Fibroblast of villous mesenchyme (primary cell): ENCODE results near the gene BPIFB2. TPM values are rescaled to one million over a fixed set of nuclear protein-coding genes. Genes with fewer than 3 reads are reported as not detected.

ENCODE experiments used
- DNase-seq: peaks from one replicate; pipeline ENCODE4 v3.0.0-alpha.2; 2010; ENCODE audit warnings: low read depth
- H3K4me3 ChIP-seq: 2 replicates; pipeline ENCODE4 v1.5.1; 2011; ENCODE audit warnings: low read depth, mild to moderate bottlenecking, low read length
- total RNA-seq: library from RNA; depleted of rRNA; stranded (reverse); fragments of >200 nt; gene quantifications from 2 replicates; pipeline ENCODE4 v1.2.3, GENCODE V29; 2012
- TF ChIP-seq, protein P1 (sequence below): IDR thresholded peaks from 2 replicates; pipeline ENCODE4 v1.5.1; 2012; ENCODE audit warnings: low read depth, mild to moderate bottlenecking, low read length; ENCODE audit not compliant: insufficient read depth

BPIFB2 gene
- total RNA-seq, 1 donor: not detected

DNA sequence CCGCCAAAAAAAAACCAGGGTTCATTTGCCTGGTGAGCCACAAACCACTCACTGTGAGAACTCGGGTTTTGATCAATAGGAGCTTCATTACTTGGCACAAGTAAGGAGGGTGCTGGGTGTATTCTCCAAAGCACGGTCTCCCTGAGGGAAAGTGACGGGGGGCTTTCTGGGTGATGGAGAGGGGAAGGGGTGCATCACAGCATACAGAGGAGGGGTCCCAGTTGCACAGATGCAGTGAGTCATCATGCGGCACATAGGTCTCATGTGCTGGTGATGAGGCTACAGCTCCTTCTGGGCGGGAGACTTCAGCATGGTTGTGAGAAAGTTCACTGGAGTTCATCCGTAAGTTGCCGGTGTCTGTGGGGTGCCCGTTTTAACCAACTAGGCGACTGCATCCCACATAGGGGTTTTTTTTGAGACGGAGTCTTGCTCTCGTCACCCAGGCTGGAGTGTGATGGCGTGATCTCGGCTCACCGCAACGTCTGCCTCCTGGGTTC lies 39.5 kb upstream of the BPIFB2 start:
- H3K4me3 ChIP-seq: no peak overlapping the region
- TF ChIP-seq, protein P1, sequence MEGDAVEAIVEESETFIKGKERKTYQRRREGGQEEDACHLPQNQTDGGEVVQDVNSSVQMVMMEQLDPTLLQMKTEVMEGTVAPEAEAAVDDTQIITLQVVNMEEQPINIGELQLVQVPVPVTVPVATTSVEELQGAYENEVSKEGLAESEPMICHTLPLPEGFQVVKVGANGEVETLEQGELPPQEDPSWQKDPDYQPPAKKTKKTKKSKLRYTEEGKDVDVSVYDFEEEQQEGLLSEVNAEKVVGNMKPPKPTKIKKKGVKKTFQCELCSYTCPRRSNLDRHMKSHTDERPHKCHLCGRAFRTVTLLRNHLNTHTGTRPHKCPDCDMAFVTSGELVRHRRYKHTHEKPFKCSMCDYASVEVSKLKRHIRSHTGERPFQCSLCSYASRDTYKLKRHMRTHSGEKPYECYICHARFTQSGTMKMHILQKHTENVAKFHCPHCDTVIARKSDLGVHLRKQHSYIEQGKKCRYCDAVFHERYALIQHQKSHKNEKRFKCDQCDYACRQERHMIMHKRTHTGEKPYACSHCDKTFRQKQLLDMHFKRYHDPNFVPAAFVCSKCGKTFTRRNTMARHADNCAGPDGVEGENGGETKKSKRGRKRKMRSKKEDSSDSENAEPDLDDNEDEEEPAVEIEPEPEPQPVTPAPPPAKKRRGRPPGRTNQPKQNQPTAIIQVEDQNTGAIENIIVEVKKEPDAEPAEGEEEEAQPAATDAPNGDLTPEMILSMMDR: no peak
- DNase-seq: no peak

- DNase-seq: no peak
- no peak overlapping the region for H3K4me3 ChIP-seq
- TF ChIP-seq, protein P1: no peak
Observed at GRCh38 chr20:32968478-32969241, 38.8 kb upstream of the BPIFB2 start.

DNA sequence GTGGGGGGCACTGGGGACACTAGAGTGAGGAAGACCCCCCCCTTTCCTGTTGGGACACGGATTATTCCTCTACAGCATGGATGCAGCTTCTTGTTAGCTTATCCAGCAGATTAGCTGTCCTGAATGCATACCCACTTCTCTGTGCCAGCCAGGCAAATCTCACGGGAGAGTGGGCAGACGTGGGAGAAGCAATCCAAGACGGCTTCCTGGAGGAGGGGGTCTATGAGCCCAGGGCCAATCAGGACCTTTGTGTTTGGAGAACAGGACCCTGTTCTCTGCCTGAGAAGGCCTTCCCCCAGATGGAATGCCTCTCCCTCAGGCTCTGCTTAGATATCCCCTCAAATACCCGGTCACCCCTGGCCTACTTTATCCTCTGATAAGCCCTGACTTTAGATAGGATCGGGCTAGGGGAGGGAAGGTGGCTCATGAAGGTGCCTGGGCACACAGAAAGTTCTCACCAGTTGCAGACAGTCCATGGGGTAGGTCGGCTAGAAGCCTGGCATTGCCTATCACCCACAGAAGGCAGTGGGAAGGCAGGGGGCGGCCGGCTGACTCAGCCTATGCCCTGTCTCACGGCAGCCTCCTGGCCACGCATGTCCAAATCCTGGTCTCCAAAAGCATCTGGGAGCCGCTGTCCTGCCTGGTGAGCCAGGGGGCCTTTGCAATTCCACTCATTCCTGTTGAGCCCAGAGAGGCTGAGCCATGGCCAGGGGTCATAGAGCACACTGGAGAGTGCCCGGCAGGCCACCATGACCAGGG lies 38.0 kb upstream of the BPIFB2 start:
- no peak for DNase-seq
- TF ChIP-seq, protein P1: no peak
- no peak overlapping the region for H3K4me3 ChIP-seq

DNA sequence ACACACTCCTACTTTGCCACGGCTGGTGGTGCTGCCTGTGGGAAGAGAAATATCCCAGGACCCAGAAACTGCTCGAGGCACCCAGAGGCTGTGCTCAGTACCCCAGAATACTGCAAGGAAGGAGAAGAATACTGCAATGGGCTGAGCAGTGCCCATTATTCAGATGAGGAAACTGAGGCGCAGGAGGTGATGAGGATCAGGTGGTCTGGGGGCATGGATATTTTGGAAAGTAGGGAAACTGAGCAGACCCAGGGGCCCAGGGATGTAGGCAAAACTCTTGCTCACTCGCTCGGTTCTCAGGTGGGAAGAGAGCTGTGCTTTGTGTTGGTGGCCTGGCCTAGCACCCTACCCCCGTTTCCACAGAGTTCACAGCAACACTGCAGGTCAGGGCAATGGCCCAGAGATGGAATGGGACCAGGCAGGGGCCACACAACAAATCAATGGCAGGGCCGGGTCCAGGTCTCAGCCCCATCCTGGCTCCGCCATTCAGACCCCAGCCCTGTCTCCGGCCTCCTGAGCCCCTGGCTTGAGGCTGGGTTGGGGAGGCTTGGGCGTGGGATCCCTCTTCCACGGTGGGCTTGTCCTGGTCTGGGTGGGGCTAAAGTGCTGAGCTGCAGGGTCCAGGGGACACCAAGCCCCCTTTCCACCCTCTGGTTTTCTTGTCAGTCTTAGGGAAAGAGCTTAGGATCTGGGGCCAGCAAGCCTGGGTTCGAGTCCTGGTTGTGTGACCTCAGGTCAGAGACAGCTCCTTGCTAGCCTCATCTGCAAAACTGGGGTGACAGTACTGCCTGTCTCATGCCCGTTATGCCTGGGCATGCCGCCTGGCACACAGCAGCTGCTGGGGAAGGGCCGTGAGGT lies 37.2 kb upstream of the BPIFB2 start:
- TF ChIP-seq, protein P1: no peak
- no peak for DNase-seq
- no peak overlapping the region for H3K4me3 ChIP-seq

DNA sequence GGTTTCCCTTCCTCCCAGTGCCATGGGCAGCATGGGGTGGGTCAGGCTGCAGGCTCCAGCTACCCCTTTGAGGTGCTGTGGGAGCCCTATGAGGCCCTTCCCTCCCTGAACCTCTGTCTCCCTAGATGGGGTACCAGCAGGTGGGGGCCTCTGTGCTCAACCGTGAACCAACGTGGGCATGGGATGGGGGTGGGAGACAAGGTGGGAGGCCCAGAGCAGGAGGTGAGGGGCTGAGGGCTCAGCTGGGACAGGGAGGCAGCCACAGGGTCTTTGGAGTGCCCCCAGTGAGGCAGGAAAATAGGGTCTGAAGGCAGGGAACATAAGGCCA lies 36.6 kb upstream of the BPIFB2 start:
- H3K4me3 ChIP-seq: no peak overlapping the region
- TF ChIP-seq, protein P1: no peak
- no peak for DNase-seq

DNA sequence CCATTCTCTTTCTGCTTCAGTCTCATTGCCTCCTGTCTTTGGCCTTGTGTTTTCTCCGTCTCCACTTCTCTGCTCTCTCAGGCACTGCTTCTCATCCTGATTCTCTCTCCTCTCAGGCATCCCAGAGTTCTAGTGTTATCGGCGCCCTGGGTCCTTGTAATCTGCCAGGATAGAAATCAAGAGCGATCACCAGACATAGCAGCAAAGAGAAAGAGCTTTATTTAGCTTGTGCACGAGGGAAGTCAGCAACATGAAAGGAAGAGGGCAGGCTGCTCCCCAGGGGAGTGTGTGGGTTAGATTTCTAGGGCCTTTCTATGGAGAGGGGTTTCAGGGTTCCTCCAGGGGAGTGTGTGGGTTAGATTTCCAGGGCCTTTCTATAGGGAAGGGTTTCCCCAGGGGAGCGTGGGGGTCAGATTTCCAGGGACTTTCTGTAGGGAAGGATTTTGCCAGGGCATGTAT lies 35.8 kb upstream of the BPIFB2 start:
- TF ChIP-seq, protein P1: no peak
- DNase-seq: no peak
- no peak overlapping the region for H3K4me3 ChIP-seq
